PC-3 (cell line): ENCODE measurements around the gene CYB561A3. TPM values are rescaled to one million over a fixed set of nuclear protein-coding genes. Genes with fewer than 3 reads are reported as not detected.

Experiments used
- ATAC-seq: fragments of 200-7000 bp; cut with Tn5 transposase; 2 replicates; pipeline ENCODE4 v1.9.1; 2020; ENCODE audit warnings: mild to moderate bottlenecking, moderate library complexity
- BruUV-seq: library from RNA; stranded (reverse); fragments of 400-500 nt; replicated peaks from 2 replicates; lab custom pipeline; 2021; lab: Mats Ljungman, UMichigan
- CTCF ChIA-PET: fragments of 300-600 bp; sonication (Branson Sonifier 250); formaldehyde crosslinking; loops from one replicate; lab custom pipeline; 2022; ENCODE audit warnings: antibody characterized with exemption; lab: Charles Lee
- POLR2A ChIA-PET: fragments of 300-600 bp; sonication (Branson Sonifier 250); formaldehyde crosslinking; loops from one replicate; lab custom pipeline; 2022; ENCODE audit warnings: antibody characterized with exemption; ENCODE audit not compliant: unreplicated experiment; lab: Charles Lee
- DNase-seq: peaks from one replicate; pipeline ENCODE4 v3.0.0-alpha.2; 2015
- H2AFZ ChIP-seq: fragments of 300-600 bp; sonication (generic); 2 replicates; pipeline ENCODE4 v1.6.0; 2016; ENCODE audit warnings: antibody characterized with exemption, low read length
- H3F3A ChIP-seq: fragments of 300-600 bp; sonication (generic); one replicate; pipeline ENCODE4 v1.6.0; 2017; ENCODE audit warnings: antibody characterized with exemption, low read length, control low read depth, mild to moderate bottlenecking; ENCODE audit not compliant: unreplicated experiment
- H3K27ac ChIP-seq: fragments of 300-600 bp; sonication (generic); 2 replicates; pipeline ENCODE4 v1.5.1; 2016; ENCODE audit warnings: mild to moderate bottlenecking, low read length
- H3K27me3 ChIP-seq: fragments of 300-600 bp; sonication (generic); 2 replicates; pipeline ENCODE4 v1.6.1; 2016; ENCODE audit warnings: low read length, mixed read lengths
- H3K36me3 ChIP-seq: fragments of 300-600 bp; sonication (generic); 2 replicates; pipeline ENCODE4 v1.6.1; 2016; ENCODE audit warnings: low read depth, mixed run types, low read length, mixed read lengths
- H3K4me1 ChIP-seq: fragments of 300-600 bp; sonication (generic); 2 replicates; pipeline ENCODE4 v1.5.1; 2016; ENCODE audit warnings: low read length; ENCODE audit not compliant: insufficient read depth
- H3K4me2 ChIP-seq: fragments of 300-600 bp; sonication (generic); 2 replicates; pipeline ENCODE4 v1.6.0; 2016; ENCODE audit warnings: low read length
- H3K4me3 ChIP-seq: fragments of 300-600 bp; sonication (generic); 2 replicates; pipeline ENCODE4 v1.5.1; 2016; ENCODE audit warnings: mild to moderate bottlenecking, low read length, mixed read lengths
- H3K79me2 ChIP-seq: fragments of 300-600 bp; sonication (generic); 2 replicates; pipeline ENCODE4 v1.6.1; 2017; ENCODE audit warnings: low read length, mixed read lengths
- H3K9ac ChIP-seq: fragments of 300-600 bp; sonication (generic); 2 replicates; pipeline ENCODE4 v1.6.0; 2016; ENCODE audit warnings: mild to moderate bottlenecking, low read length
- H3K9me2 ChIP-seq: fragments of 300-600 bp; sonication (generic); replicated peaks from 2 replicates; pipeline ENCODE4 v1.6.1; 2016; ENCODE audit warnings: mixed run types, low read length, mixed read lengths
- H3K9me3 ChIP-seq: fragments of 300-600 bp; sonication (generic); 2 replicates; pipeline ENCODE4 v1.6.1; 2016; ENCODE audit warnings: low read length, mixed read lengths
- H4K20me1 ChIP-seq: fragments of 300-600 bp; sonication (generic); 2 replicates; pipeline ENCODE4 v1.6.1; 2016; ENCODE audit warnings: low read length, mixed read lengths
- CTCF ChIP-seq: fragments of 300-600 bp; sonication (generic); conservative IDR thresholded peaks from 2 replicates; pipeline ENCODE4 v1.5.1; 2017; ENCODE audit warnings: antibody characterized with exemption, low read depth, mild to moderate bottlenecking, low read length
- EZH2 ChIP-seq: fragments of 300-600 bp; sonication (generic); IDR thresholded peaks from one replicate; pipeline ENCODE4 v1.6.1; 2017; ENCODE audit warnings: antibody characterized with exemption, mild to moderate bottlenecking, low read length; ENCODE audit not compliant: unreplicated experiment
- EZH2phosphoT487 ChIP-seq: fragments of 300-600 bp; sonication (generic); IDR thresholded peaks from 2 replicates; pipeline ENCODE4 v1.6.1; 2018; ENCODE audit warnings: mild to moderate bottlenecking, antibody characterized with exemption, low read length, borderline replicate concordance
- intact Hi-C: fragments of 100-400 bp; cut with micrococcal nuclease; formaldehyde crosslinking; loops from 2 replicates; pipeline ENCODE4 v1.9.0; 2023
- total RNA-seq: library from RNA; depleted of rRNA; stranded (reverse); fragments of >200 nt; gene quantifications from 2 replicates; pipeline ENCODE4 v1.2.3, GENCODE V29; 2014

CYB561A3 gene
- total RNA-seq, 1 experiment from 2014 or later = 51.2 TPM

GRCh38 chr11:61364012-61364675 lies 2.5 kb upstream of the CYB561A3 start:
- Histone ChIP-seq H3K27ac (no peak overlapping the region), H3F3A (no peaks in the 10 kb centered on the region), H3K9me2 (no peaks in the 10 kb centered on the region), H3K4me1 (peaks cover 17% of the 10 kb centered on the region), H3K4me3 (peak overlapping the region; percentile 79), H3K79me2 (peaks cover 41% of the 10 kb centered on the region), H3K9ac (no peak overlapping the region), H4K20me1 (no peaks in the 10 kb centered on the region), H2AFZ (no peak overlapping the region), H3K9me3 (no peaks in the 10 kb centered on the region), H3K36me3 (peaks cover 45% of the 10 kb centered on the region), H3K27me3 (no peaks in the 10 kb centered on the region), H3K4me2 (peak overlapping the region; percentile 100)
- intact Hi-C loops = no loop called here
- ATAC-seq (no peak), DNase-seq (no peak)
- ChIA-PET POLR2A (no interaction called here), CTCF (interaction anchor here (0.9 kb wide), 1 partner anchor 22 kb away, joined by 3 read pairs; no protein-coding TSS in a partner anchor)
- TF ChIP-seq EZH2phosphoT487 (no peak), CTCF (no peak), EZH2 (no peak)
- no TSS peak for BruUV-seq

- peak; percentile 34 for DNase-seq
- TSS peak; percentile 74 for BruUV-seq
Observed at GRCh38 chr11:61362542-61362875, 827 bp upstream of the CYB561A3 start.

More at GRCh38 chr11:61362542-61362875, 827 bp upstream of the CYB561A3 start:
- no peaks in the 10 kb centered on the region for H3K9me2 ChIP-seq
- TF ChIP-seq EZH2 (no peak), CTCF (no peak), EZH2phosphoT487 (no peak)
- intact Hi-C loops = loop anchor here (2.0 kb wide), 1 partner anchor 26 kb away; no protein-coding TSS in a partner anchor
- H3K9ac ChIP-seq = peak overlapping the region; percentile 96
- peak overlapping the region; percentile 95 for H2AFZ ChIP-seq
- peak overlapping the region; percentile 100 for H3K4me2 ChIP-seq
- H3K36me3 ChIP-seq = peaks cover 31% of the 10 kb centered on the region
- peak overlapping the region; percentile 93 for H3K27ac ChIP-seq
- CTCF ChIA-PET = interaction anchor here (0.7 to 2.5 kb wide), 3 partner anchors 14 to 30 kb away, joined by 3 to 18 read pairs (median 4); no protein-coding TSS in a partner anchor
- H3K79me2 ChIP-seq = peaks cover 43% of the 10 kb centered on the region
- POLR2A ChIA-PET = interaction anchor here (0.5 to 1.0 kb wide), 2 partner anchors 30 to 41 kb away, joined by 6 to 7 read pairs; partner anchors contain the start of gene TMEM216
- no peaks in the 10 kb centered on the region for H3F3A ChIP-seq
- no peaks in the 10 kb centered on the region for H3K9me3 ChIP-seq
- peaks cover 17% of the 10 kb centered on the region for H3K4me1 ChIP-seq
- ATAC-seq = peak; percentile 12
- no peaks in the 10 kb centered on the region for H4K20me1 ChIP-seq
- peak overlapping the region; percentile 79 for H3K4me3 ChIP-seq
- no peaks in the 10 kb centered on the region for H3K27me3 ChIP-seq
